Hepatocyte (in vitro differentiated cells): ENCODE results near the gene TOGARAM2.

Experiments
- EZH2 ChIP-seq: fragments of 200-600 bp; sonication (generic); IDR thresholded peaks from 2 replicates; pipeline ENCODE4 v1.6.1; 2016; ENCODE audit warnings: antibody characterized with exemption, mild to moderate bottlenecking, borderline replicate concordance
- TF ChIP-seq, protein P1 (sequence below): fragments of 200-600 bp; sonication (generic); IDR thresholded peaks from 2 replicates; pipeline ENCODE4 v1.5.1; 2016; ENCODE audit warnings: antibody characterized with exemption, mild to moderate bottlenecking; ENCODE audit not compliant: poor library complexity

DNA sequence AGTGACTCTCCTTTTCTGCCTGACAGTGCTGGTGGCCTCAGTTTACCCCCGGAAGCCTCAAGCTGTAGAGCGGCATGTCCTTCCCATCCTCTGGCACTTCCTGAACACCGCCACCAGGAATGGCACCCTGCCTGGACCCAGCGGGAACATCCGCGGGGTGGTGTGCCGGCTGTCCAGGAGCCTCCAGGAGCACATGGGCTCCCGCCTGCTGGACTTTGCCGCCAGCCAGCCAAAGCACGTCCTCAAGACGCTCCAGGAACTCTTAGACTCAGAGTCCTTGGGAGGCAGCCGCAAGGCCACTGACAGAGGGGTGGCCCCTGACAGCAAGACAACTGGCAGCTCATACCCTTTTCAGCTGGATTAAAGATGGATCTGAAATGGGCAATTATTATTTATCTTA, 70.6 kb downstream of the TOGARAM2 start:
- TF ChIP-seq, protein P1, sequence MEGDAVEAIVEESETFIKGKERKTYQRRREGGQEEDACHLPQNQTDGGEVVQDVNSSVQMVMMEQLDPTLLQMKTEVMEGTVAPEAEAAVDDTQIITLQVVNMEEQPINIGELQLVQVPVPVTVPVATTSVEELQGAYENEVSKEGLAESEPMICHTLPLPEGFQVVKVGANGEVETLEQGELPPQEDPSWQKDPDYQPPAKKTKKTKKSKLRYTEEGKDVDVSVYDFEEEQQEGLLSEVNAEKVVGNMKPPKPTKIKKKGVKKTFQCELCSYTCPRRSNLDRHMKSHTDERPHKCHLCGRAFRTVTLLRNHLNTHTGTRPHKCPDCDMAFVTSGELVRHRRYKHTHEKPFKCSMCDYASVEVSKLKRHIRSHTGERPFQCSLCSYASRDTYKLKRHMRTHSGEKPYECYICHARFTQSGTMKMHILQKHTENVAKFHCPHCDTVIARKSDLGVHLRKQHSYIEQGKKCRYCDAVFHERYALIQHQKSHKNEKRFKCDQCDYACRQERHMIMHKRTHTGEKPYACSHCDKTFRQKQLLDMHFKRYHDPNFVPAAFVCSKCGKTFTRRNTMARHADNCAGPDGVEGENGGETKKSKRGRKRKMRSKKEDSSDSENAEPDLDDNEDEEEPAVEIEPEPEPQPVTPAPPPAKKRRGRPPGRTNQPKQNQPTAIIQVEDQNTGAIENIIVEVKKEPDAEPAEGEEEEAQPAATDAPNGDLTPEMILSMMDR = no peak
- no peak for TF ChIP-seq EZH2
